GM20431 (cell line): ENCODE results near the gene NECTIN1.

ENCODE experiments used
- in situ Hi-C: fragments of 300-500 bp; cut with MseI, MboI; formaldehyde crosslinking; loops from one replicate; pipeline ENCODE4 v1.15.0; 2020; ENCODE audit warnings: low sequenced_read_pairs; ENCODE audit not compliant: unreplicated experiment

The NECTIN1 gene

DNA sequence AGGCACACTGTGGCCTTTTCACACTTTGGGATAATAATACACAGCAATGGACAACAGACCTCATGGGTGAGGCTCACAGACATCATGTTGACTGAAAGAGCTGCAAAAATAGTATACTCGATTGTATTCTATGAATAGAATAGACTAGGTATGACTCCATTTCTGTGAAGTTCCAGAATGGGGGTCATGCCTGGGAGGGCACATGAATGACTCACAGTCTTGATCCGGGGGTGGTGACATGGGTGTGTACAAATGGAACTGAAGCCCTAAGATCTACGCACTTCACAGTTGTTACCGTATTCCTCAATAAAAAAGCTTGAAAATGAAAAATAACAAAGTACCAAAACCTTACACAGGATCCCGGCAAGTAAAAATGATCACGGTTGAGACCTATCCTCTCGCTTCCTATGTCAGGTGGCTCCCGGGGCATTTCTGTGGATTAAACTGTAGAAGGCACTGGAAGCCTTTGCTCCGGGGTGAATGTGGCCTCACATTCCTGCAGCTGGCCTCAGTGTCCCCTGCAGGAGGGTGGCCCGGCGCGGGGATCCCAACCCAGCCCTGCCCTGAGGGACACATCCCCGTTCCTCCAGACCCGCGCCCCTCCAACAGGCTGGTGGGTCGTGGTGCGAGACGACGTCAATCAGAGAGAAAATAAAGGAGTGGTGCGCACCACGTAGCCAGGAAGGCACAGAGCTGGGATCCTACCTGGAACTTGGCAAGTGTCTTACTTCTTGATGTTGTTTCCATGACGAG is 75.9 kb downstream of the NECTIN1 start:
- in situ Hi-C loops = loop anchor here (10.0 kb wide), 1 partner anchor 442 kb away; no protein-coding TSS in a partner anchor

DNA sequence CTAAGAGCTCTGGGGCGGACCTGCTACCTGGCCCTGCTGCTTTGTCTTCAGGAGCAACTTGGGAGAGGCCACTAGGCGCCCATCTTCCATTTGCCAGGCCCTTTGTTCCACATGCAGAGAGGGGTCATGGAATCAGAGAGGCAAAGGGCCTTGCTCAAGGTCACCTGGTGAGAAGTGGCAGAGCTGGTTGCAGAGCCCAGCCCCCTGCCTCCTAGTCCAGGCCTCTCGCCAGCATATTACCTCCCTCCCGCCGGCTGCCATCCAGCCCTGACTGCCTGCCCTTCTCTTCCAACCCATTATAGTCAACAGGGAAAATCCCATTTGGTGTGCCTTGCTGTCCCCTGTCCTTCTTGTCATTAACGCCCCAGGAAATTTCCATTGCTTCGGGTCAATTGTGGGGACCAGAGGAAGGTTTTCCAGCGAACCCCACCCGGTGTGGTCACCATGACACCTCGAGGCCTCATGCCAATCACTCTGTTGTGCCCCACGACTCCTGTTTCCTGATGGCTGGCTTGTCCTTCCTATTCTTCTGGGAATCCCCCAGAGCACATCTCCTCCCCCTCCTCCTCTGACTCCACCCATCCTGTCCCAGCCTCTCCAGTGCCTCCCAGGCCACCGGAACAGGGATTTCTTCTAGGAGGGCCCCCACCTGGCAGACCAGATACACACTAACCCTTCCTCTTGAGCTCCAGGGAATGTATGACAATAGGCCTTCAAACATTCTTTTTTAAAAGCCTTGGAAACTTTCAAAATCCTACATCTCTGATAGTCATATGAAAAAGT is 77.0 kb downstream of the NECTIN1 start:
- in situ Hi-C loops = loop anchor here (10.0 kb wide), 1 partner anchor 443 kb away; no protein-coding TSS in a partner anchor

DNA sequence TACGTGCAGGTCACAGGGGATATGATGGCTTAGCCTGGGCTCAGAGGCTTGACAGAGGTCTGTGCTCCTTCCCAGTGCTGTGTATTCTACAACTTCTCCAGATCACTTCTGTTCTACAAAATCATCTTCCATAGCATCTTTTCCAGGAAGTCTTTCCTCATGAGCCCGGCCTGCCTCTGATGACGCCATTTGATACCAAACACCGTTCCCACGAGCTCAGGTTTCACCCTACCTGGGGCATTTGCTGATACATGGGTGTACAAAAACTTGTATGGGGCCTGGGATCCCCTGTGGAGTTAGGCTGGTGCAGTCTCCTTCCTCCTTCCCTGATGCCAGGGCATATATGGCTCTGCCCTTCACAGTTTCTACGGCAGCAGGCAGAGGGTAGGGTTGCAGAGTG is 78.7 kb downstream of the NECTIN1 start:
- in situ Hi-C loops = loop anchor here (10.0 kb wide), 1 partner anchor 445 kb away; no protein-coding TSS in a partner anchor

DNA sequence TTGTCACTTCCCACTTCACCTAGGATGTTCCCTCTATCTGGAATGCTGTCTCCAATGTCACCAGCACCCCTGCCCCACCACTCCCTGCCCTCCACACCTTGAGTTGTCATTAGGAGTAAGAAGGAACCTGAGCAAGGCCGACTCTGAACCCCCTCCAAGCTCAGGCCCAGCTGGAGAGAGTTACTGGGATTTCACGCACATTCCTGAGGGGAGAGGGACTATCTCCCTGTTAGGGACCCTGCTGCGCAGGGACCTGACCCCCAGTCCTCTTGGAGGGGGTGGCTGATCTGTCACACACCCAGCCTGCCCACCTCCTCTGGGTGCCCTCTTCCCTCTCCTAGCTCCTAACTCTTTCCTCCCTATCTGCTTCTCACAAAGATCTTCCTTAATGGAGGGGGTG is 81.7 kb downstream of the NECTIN1 start:
- in situ Hi-C loops = no loop called here

DNA sequence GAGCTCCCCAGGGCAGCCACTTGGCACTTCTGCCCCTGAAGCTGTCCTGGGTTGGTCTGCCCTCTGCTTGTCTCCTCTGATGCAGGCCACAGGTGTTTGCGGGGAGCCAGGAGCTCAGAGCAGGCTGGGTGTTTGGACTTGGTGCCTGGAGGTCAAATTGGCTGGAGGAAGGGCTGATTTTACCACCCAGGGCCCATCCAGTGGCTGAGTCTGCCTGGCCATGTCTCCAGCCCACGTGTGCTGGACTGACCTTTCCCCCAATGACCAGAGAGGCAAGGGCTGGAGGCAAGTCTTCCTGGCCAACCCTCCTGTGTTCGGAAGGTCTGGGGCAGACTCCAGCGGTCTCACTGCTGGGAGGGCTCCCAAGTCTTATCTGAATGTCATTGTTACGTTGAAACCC is 84.0 kb downstream of the NECTIN1 start:
- in situ Hi-C loops = no loop called here

DNA sequence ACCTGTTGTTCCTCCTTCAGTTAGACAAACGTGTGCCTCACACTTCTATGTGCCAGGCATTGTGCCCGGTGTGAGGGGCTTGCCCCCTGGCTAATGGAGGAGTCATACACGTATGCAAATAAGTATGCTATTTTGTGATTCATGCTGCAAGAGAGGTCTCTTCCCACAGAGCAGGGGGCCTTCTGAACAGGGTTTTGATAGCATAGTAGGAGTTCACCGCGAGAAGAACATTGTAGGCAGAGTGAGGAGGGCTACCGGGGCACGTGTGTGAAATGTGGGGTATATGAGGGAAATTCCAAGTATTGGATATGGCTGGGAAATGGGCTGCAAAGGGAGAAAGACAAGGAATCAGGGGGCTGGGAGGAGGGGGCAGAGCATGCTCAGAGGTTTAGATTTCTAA is 84.5 kb downstream of the NECTIN1 start:
- in situ Hi-C loops = no loop called here

DNA sequence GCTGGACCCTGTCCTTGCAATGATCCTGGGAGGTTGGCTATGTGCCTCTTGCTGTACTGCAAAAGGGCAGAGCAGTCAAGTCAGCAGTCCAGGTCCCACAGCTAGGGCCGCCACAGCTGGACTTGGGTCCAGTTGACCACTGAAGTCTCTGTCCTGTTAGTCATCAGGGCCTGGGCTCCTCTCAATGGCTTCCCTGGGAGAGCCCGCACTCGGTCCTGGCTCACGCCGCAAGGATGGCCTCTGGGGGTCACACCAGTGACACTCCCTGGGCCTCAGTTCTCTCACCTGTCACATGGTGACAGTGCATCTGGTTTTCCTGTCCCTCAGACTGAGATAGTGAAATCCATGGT is 85.1 kb downstream of the NECTIN1 start:
- in situ Hi-C loops = no loop called here

DNA sequence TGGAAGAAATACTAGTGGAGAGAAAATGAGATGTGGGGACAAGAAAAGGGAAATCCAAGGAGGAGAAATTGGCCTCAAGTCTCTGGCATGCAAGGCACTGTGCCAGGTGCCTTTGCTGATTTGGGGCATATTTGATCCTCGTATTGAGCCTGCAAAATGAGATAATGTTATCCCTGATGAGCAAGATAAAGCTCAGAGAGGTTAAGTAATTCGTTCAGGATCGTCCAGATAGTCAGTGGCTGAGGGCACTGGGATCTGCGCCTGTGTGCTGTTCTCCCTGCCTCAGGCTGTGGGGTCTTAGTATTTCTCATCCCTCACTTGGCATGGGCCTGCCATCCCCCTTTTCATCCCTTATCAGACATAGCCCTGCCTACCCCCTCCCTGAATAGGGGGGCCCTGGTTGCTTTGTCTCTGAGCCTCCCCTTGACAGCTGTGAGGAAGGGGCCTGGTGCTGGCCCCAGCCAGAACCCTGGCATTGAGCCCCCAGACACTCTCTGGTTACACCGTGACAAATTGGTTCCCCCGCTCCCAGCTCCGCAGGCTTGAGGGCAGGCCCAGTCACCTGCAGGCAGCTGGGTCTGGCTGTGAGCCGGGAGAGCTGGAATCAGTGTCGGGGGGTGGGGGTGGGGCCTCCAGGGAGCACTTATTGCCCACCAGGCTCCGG is 85.7 kb downstream of the NECTIN1 start:
- in situ Hi-C loops = no loop called here

DNA sequence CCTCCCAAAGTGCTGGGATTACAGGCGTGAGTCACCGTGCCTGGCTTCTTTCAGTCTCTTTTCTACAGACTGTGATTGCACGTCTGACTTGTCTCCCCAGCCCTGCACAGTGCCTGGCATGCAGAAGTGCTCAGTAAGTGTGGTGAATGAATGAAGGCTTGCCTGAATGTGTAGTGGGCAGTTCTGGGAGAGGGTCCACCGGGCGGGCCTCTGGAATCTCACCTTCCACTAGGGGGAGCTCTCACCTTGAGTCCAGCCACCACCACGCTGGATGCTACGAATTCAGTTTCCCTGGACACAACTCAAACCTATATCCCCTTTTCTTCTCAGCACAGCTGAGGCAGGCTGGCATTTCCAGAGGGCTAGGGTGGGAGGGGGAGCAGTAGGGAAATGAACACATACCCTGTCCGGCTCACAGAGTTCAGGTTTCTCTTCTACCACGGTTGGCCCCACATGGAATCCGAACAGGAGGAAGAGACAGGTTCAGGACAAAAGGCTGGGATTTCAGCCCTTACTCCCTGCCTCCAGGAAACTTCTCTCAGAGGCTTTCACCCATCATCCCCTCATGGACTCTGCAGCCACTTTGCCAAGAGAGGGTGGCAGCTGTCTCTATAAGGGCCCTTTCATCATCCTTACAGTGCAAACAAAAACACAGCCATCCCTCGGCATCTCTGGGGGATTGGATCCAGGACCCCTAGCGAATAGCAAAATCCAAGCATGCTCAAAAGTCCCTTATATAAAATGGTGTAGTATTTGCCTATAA is 86.8 kb downstream of the NECTIN1 start:
- in situ Hi-C loops = no loop called here

DNA sequence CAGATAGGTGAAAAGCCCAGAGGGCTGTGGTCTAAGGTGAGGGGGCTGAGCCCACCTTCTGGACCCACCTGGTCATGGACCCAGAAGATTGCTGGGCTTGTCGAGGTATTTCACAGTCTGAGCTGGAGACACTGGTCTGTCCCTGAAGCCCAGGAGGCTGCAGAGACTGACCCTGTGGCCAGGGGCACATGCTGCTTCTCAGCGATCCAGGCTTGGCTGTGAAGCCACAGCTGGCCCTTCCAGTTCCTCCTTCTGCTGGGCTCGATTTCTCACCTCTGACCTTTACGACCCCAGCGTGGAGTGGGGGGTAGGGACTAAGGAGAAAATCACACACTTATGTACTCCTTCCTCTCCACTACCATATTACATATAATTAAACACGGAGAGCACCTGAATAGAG is 88.5 kb downstream of the NECTIN1 start:
- in situ Hi-C loops = no loop called here

DNA sequence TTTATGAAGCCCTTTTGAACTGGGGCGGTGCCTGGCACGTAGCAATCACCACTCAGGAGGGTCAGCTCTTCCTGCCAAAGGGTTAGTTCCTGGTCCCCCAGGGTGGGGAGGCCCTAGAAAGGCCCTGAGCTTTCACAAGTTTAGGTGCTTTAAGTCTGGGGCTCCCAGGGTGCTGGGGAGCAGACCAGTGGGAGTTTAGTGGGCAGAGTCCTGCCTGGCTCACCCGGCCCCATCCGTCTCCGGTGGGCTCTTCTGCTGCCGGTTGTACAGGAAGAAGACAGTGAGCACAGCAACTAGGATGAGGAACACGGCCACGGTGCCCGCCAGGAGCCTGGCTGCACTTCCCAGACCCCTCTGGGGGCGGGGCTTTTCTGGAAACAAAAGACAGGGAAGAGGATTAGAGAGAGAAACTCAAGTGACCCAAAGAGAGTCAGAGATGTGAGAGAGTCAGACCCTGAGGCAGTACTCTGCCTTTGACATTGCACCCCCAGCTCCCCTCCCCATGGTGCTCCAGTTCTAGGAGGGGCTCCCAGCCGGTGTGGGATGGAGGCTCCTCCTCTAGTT is 89.3 kb downstream of the NECTIN1 start:
- in situ Hi-C loops = no loop called here

DNA sequence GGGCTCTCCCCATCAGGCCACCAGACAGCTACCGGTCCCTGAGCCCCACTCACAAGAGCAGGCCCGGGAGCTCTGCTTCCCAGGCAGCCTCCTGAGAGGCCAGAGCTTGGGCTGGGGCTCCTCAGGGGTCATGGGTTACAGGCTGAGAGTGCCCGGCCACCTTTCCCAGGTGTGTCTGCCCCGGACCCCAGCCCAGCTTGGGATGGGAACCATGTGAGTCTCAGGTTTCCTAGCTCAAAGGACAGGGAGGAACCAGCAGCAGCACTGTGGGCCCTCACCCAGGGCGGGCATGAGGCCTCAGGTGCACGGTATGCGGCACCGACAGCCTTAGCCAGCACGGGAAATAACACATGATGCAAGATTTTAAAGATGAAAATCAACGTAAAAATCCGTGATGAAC is 90.1 kb downstream of the NECTIN1 start:
- in situ Hi-C loops = no loop called here

DNA sequence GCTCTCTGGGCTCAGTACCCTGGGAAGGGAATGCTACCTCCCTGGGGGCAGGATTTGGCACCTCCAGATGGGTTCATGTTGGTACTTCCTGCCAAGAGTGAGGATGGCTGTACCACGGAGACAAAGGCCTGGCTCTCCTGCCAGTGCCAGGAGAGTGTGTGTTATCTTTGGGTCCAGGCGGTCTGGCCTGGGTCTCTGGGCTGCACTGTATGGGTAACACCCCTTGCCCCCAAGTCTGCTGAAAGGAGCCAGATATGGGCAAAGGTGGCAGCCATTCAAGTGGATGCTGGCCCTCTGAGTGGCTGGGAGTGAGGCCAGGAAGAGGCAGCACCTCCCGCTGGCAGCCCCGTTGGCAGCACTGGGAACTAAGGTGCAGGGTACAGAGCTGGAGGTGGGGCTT is 91.5 kb downstream of the NECTIN1 start:
- in situ Hi-C loops = no loop called here

DNA sequence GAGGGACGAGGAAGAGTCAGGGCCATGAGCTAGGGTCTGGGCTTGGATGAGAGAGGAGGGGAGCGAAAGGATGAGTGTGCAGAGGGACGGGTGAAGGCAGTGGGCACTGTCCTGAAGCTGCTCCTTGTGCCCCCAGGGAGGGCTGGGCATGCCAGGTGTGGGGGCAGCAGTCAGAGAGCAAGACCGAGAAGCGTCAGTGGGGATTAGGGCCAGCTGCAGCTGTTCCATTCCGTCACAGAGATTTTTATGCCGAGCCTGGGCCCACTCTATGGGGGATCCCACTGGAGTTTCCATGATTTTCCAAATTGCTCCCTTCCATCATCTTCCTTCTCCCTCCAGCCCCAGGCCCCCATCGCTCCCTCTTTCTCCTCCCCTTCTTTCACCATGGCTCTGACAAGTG is 93.2 kb downstream of the NECTIN1 start:
- in situ Hi-C loops = no loop called here

DNA sequence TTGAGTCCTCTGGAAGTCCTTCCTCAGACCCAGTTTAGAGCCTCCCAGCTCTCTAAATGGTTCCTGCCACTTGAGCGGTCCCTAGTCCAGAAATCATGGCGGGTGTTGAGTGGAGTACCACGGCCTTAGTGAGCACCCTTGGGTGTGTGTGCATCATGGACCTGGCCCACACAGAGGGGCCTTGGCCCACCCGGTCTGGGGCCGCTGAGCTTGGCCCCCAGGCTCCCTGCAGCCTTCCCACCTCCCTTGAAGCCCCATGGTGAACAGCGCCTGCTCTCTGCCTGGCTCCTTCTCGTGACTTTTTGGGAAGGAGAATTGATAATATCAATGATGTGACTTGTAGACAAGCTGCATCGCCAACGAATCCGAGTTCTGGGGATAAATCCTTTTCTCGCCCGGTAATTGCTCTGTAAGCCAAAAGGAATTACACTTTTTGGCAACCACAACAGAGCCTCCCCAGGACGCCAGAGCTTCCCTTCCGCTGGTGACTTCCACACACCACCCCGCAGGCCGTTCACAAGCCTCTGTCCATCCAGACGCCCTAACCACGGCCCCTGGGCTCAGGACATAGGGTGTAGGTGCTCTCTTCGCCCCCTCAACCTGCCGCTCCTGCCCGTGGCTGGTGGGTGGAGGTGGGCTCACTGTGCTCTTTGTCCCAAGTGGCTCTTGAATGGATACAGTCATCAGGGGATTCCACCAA is 93.8 kb downstream of the NECTIN1 start:
- in situ Hi-C loops = no loop called here

DNA sequence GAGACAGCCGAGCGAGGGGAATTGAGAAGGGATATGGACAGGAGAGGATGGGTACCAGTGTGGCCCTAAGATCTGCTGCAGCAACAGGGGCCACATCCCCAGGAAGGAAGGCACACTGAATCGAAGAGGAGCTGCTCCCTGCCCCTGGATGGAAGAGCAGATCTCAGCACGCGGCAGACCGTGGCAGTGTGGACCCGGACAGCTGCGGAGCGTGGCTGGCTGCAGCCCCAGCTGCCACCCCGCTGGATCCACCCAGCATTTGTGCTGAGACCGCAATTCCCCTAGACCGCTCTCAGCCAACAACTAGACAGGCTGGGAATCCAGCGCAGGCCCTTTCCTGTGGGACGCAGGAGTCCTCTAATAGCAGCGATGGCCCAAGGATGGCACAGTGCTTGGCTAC is 94.7 kb downstream of the NECTIN1 start:
- in situ Hi-C loops = no loop called here

DNA sequence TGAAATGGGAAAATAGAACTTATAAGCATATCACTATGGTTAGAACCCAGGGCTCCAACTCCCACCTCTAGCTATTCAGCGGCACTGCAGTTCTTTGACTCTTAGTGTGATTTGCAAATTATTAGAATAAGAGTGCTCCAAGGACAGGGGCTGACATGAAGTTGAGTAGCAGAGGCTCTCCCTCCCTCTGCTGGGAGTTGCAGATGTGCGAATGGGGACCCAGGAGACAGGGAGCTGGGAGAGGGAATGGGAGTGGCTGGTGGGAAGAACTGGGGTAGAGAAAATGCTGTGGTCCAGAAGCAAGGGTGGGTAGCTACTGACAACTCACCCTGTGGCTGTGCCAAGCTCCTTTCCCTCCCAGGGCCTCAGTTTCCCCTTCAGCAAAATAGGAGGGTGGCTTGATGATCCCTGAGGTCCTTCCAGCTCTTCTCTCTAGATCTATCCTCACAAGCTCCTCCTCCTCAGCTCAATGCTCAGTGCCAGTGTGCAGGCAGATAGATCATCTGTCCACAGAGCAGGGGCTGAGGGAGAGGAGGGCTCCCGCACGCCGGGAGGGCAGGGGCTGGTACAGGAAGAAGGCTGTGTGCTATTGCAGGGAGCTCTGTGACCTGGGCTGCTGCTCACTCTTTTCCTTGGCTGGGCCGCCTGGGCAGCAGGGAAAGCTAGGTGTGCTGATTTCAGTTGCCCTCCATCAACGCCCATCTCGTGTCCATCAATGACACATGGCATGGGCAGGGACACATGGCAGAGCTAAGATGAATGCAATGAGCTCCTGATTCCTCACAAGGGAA is 99.0 kb downstream of the NECTIN1 start:
- in situ Hi-C loops = no loop called here

DNA sequence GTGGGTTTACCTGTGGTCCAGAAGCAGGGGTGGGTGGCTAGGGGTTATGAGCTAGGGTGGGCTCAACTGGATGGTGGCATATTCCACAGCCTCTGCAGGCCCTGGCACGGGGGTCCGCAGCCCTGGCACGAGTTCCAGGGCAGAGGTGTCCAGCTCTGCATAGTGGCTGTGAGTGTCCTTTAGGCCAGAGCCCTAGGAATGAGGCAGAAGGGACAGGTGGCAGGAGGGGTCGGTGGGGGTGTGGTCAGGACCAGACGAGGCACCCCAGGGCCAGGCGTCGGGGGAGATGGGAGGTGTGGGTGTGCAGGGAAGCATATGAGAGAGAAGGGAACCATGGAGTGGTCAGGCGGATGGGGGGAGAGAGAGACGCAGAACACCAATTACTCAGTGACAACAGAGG is 99.9 kb downstream of the NECTIN1 start:
- in situ Hi-C loops = no loop called here

DNA sequence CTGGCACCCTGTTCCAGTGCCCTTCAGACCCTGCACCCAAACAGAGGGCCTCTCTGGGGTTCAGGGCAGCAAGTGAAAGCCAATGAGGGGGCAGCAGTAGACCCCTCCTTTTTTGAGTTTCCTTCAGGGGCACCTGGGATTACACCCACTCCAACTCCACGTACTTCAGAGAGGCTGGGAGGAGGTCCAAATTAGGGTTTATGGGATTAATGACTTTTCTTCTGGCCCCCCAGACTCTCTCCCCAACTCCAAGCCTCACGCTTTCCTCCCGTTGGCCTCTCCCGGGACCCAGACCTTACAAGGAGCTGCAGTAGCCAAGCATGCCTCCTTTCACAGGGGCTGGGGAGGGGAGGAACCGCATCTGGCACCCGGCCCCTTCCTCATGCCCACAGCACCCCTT is 101.7 kb downstream of the NECTIN1 start:
- in situ Hi-C loops = no loop called here
